HepG2 (cell line): ENCODE results near the gene MYO1C. TPM values are rescaled to one million over a fixed set of nuclear protein-coding genes. Genes with fewer than 3 reads are reported as not detected.

Source experiments
- ATAC-seq: fragments of 200-7000 bp; cut with Tn5 transposase; 3 replicates; pipeline ENCODE4 v1.9.1; 2020; ENCODE audit warnings: mild to moderate bottlenecking, moderate library complexity
- BruUV-seq: library from RNA; stranded (reverse); fragments of 400-500 nt; replicated peaks from 2 replicates; lab custom pipeline; 2021; lab: Mats Ljungman, UMichigan
- CTCF ChIA-PET: fragments of 300-600 bp; formaldehyde crosslinking; extraction: SDS; loops from one replicate; lab custom pipeline; 2021; ENCODE audit warnings: low total read pairs, inconsistent platforms, low intra/inter-chr PET ratio; lab: Yijun Ruan, JAX
- POLR2A ChIA-PET: fragments of 350-600 bp; sonication (Branson Sonifier 250); formaldehyde crosslinking; loops from one replicate; lab custom pipeline; 2020; ENCODE audit warnings: antibody characterized with exemption, inconsistent platforms; lab: Yijun Ruan, JAX
- DNase-seq: peaks from one replicate; pipeline ENCODE4 v3.0.0-alpha.2; 2015; ENCODE audit warnings: low spot score
- FAIRE-seq: peaks from 3 replicates; lab custom pipeline; 2011; peaks lifted over from hg19 to GRCh38; lab: Jason Lieb, UNC
- H2AFZ ChIP-seq: one replicate; pipeline ENCODE4 v1.6.1; 2011; ENCODE audit warnings: low read length, inconsistent platforms
- H3K27ac ChIP-seq: fragments of 300-600 bp; 3 replicates; pipeline ENCODE4 v1.8.0; 2011; ENCODE audit warnings: mixed run types, mild to moderate bottlenecking, mixed read lengths, low read length, inconsistent platforms; ENCODE audit not compliant: insufficient read depth; ENCODE audit errors: extremely low read length
- H3K27me3 ChIP-seq, 2 experiments: fragments of 200-600 bp in 1 of 2; 2 replicates in 1 of 2; 3 replicates in 1 of 2; pipeline versions ENCODE4 v1.6.0 to v1.8.0; 2011; ENCODE audit warnings: low read length in 2 of 2, mild to moderate bottlenecking in 2 of 2, moderate library complexity in 2 of 2, inconsistent platforms in 1 of 2; ENCODE audit not compliant: insufficient read depth in 2 of 2, control insufficient read depth in 1 of 2
- H3K36me3 ChIP-seq, 2 experiments: fragments of 200-600 bp in 1 of 2; replicated peaks in 1 of 2; 2 replicates in 1 of 2; 3 replicates in 1 of 2; pipeline versions ENCODE4 v1.5.1 to v1.8.0; 2011; ENCODE audit warnings: low read length in 2 of 2, inconsistent platforms in 1 of 2; ENCODE audit not compliant: insufficient read depth in 2 of 2, control insufficient read depth in 1 of 2
- H3K4me1 ChIP-seq: 2 replicates; pipeline ENCODE4 v1.5.1; 2012; ENCODE audit warnings: low read length, inconsistent platforms; ENCODE audit not compliant: insufficient read depth
- H3K4me2 ChIP-seq: 2 replicates; pipeline ENCODE4 v1.6.0; 2011; ENCODE audit warnings: low read depth, low read length, inconsistent platforms
- H3K4me3 ChIP-seq, 3 experiments: fragments of 200-600 bp in 1 of 3; sonication (generic), shearing (Covaris generic) in 1 of 3; replicated peaks in 1 of 3; 2 replicates each; pipeline ENCODE4 v1.5.1; 2011 to 2016; ENCODE audit warnings: low read length in 3 of 3, inconsistent platforms in 2 of 3, low read depth in 2 of 3, mild to moderate bottlenecking in 2 of 3, control low read depth in 1 of 3, mixed read lengths in 1 of 3; ENCODE audit not compliant: insufficient read depth in 1 of 3
- H3K79me2 ChIP-seq: one replicate; pipeline ENCODE4 v1.6.1; 2011; ENCODE audit warnings: low read length, inconsistent platforms; ENCODE audit not compliant: insufficient read depth
- H3K9ac ChIP-seq: 2 replicates; pipeline ENCODE4 v1.6.0; 2011; ENCODE audit warnings: mild to moderate bottlenecking, low read depth, low read length, inconsistent platforms; ENCODE audit not compliant: insufficient read depth
- H3K9me3 ChIP-seq: 2 replicates; pipeline ENCODE4 v1.5.1; 2012; ENCODE audit warnings: mild to moderate bottlenecking, low read length
- H4K20me1 ChIP-seq: 2 replicates; pipeline ENCODE4 v1.6.0; 2011; ENCODE audit warnings: inconsistent platforms, mild to moderate bottlenecking, low read length, moderate library complexity; ENCODE audit not compliant: insufficient read depth
- GTF2F1 ChIP-seq: fragments of 150-350 bp; IDR thresholded peaks from 2 replicates; pipeline ENCODE4 v1.6.1; 2014; ENCODE audit warnings: low read length
- IRF2 ChIP-seq: IDR thresholded peaks from 2 replicates; pipeline ENCODE4 v1.6.1; 2018; ENCODE audit warnings: missing genetic modification reagents, missing compliant biosample characterization
- NRL ChIP-seq: sonication (generic); formaldehyde crosslinking; IDR thresholded peaks from 2 replicates; pipeline ENCODE4 v1.5.0; 2020; ENCODE audit warnings: missing genetic modification reagents, mild to moderate bottlenecking, moderate library complexity, borderline replicate concordance
- ZNF432 ChIP-seq: sonication (generic); formaldehyde crosslinking; IDR thresholded peaks from 2 replicates; pipeline ENCODE4 v1.5.0; 2020; ENCODE audit warnings: missing genetic modification reagents, mild to moderate bottlenecking, borderline replicate concordance
- ZNF556 ChIP-seq: sonication (generic); formaldehyde crosslinking; IDR thresholded peaks from 2 replicates; pipeline ENCODE4 v1.4.0; 2020; ENCODE audit warnings: mild to moderate bottlenecking, missing genetic modification reagents, borderline replicate concordance
- ZNF574 ChIP-seq: sonication (generic); formaldehyde crosslinking; IDR thresholded peaks from 2 replicates; pipeline ENCODE4 v1.4.0; 2020; ENCODE audit warnings: missing genetic modification reagents
- WGBS: methylation state at CpG from one replicate; pipeline ENCODE4 v1.1.6; 2017; ENCODE audit warnings: low lambda C conversion rate; 5-methylcytosine and 5-hydroxymethylcytosine counted together
- in situ Hi-C: cut with HindIII; loops from 2 replicates; pipeline ENCODE4 v1.10.0; 2017; ENCODE audit warnings: low pct_unique_long_range_greater_than_20kb; ENCODE audit not compliant: extremely low pct_ligation_motif_present
- intact Hi-C: fragments of 100-400 bp; cut with micrococcal nuclease; formaldehyde crosslinking; loops from one replicate; pipeline ENCODE4 v1.10.0; 2022; ENCODE audit not compliant: unreplicated experiment
- polyA plus RNA-seq, 8 experiments: library from polyadenylated mRNA; depleted of rRNA in 3 of 8; stranded (reverse) in 7 of 8; unstranded in 1 of 8; fragments of >200 nt; fragmentation: Illumina TruSeq in 4 of 8; extraction: Trizol in 4 of 8; gene quantifications; 2 replicates each; pipeline versions ENCODE4 v1.2.1 to v1.2.3, GENCODE V29; 2011 to 2016; ENCODE audit warnings: low read depth in 4 of 8, missing spikeins in 1 of 8, mixed read lengths in 1 of 8; ENCODE audit not compliant: insufficient read depth in 1 of 8
- total RNA-seq, 5 experiments: library from RNA; depleted of rRNA; stranded (reverse); fragments of >200 nt; fragmentation: Illumina TruSeq; extraction: Trizol; gene quantifications; 2 replicates each; pipeline ENCODE4 v1.2.3, GENCODE V29; 2016; ENCODE audit warnings: low read depth in 1 of 5
- TF ChIP-seq, protein P1 (sequence below), 2 experiments: sonication (generic) in 1 of 2; formaldehyde crosslinking in 1 of 2; IDR thresholded peaks; 2 replicates each; pipeline versions ENCODE4 v1.6.1 to v1.9.0; 2014 to 2022; ENCODE audit warnings: antibody characterized with exemption in 1 of 2, borderline replicate concordance in 1 of 2, inconsistent platforms in 1 of 2, low read depth in 1 of 2, missing genetic modification reagents in 1 of 2

MYO1C gene
- total and polyA plus RNA-seq, 2 of the 13 experiments (the other 11 are each of a cell fraction or from before 2014, with no cell fraction given): 22.7 to 40.8 TPM

- no peaks in the 10 kb centered on the region; a peak in 1 of 5 replicates for H3K27me3 ChIP-seq
- DNase-seq (no peak), ATAC-seq (no peak), FAIRE-seq (no peak)
- in situ Hi-C loops (loop anchor here (10.0 kb wide), 1 partner anchor 237 kb away; the partner anchor contains the start of genes BHLHA9 and TRARG1), intact Hi-C loops (no loop called here)
- no peaks in the 10 kb centered on the region for H3K9me3 ChIP-seq
- H3K36me3 ChIP-seq: peaks cover 0 to 4% of the 10 kb centered on the region in 2 experiments; a peak in 1 of 5 replicates
- CTCF ChIA-PET: no interaction called here
- no peaks in the 10 kb centered on the region for H4K20me1 ChIP-seq
- peaks cover 24% of the 10 kb centered on the region for H3K4me1 ChIP-seq
- H3K79me2 ChIP-seq: peaks cover 8% of the 10 kb centered on the region
- H3K4me3 ChIP-seq: no peak overlapping the region
- H3K4me2 ChIP-seq: no peak overlapping the region
- H3K9ac ChIP-seq: no peak overlapping the region
- no TSS peak for BruUV-seq
- no peak overlapping the region for H2AFZ ChIP-seq
- WGBS: 84% methylated on average over 7 of the region's 7 CpGs
- H3K27ac ChIP-seq: no peak overlapping the region
- POLR2A ChIA-PET: no interaction called here
- no peak for TF ChIP-seq IRF2
- TF ChIP-seq NRL (CRISPR knock-in tag): no peak
- TF ChIP-seq ZNF556 (CRISPR knock-in tag): no peak
- no peak for TF ChIP-seq GTF2F1
- TF ChIP-seq, protein P1, sequence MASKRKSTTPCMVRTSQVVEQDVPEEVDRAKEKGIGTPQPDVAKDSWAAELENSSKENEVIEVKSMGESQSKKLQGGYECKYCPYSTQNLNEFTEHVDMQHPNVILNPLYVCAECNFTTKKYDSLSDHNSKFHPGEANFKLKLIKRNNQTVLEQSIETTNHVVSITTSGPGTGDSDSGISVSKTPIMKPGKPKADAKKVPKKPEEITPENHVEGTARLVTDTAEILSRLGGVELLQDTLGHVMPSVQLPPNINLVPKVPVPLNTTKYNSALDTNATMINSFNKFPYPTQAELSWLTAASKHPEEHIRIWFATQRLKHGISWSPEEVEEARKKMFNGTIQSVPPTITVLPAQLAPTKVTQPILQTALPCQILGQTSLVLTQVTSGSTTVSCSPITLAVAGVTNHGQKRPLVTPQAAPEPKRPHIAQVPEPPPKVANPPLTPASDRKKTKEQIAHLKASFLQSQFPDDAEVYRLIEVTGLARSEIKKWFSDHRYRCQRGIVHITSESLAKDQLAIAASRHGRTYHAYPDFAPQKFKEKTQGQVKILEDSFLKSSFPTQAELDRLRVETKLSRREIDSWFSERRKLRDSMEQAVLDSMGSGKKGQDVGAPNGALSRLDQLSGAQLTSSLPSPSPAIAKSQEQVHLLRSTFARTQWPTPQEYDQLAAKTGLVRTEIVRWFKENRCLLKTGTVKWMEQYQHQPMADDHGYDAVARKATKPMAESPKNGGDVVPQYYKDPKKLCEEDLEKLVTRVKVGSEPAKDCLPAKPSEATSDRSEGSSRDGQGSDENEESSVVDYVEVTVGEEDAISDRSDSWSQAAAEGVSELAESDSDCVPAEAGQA (IDR thresholded peaks at IDR 0.05; ENCODE audit: low read depth): no peak
- TF ChIP-seq, protein P1 (CRISPR knock-in tag; IDR thresholded peaks at IDR 0.05; ENCODE audit: borderline replicate concordance): no peak
- no peak for TF ChIP-seq ZNF432 (CRISPR knock-in tag)
- TF ChIP-seq ZNF574: no peak
These were observed 19.4 kb upstream of the MYO1C start for GRCh38 chr17:1511756-1512321.
